CD8-positive, alpha-beta memory T cell (primary cell): ENCODE data around the gene FOXM1. TPM values are rescaled to one million over a fixed set of nuclear protein-coding genes. Genes with fewer than 3 reads are reported as not detected.

ENCODE experiments used
- CTCF ChIA-PET: fragments of 350-600 bp; sonication (Branson Sonifier 250); formaldehyde crosslinking; loops from one replicate; lab custom pipeline; 2021; ENCODE audit warnings: antibody characterized with exemption; lab: Charles Lee
- POLR2A ChIA-PET: fragments of 350-600 bp; sonication (Branson Sonifier 250); formaldehyde crosslinking; loops from one replicate; lab custom pipeline; 2021; ENCODE audit warnings: antibody characterized with exemption; lab: Charles Lee
- DNase-seq, 5 donors: peaks; one replicate each; pipeline versions ENCODE4 v3.0.0 to v3.0.0-alpha.2; 2020 to 2022; ENCODE audit warnings: mixed read lengths in 1 of 5
- H3K27ac ChIP-seq: one replicate; pipeline ENCODE4 v1.7.0; 2013; ENCODE audit warnings: low read depth, mild to moderate bottlenecking, low read length, moderate library complexity
- H3K27me3 ChIP-seq: 2 replicates; pipeline ENCODE4 v1.7.0; 2013; ENCODE audit warnings: low read length, mild to moderate bottlenecking; ENCODE audit not compliant: insufficient read depth, poor library complexity, severe bottlenecking
- H3K36me3 ChIP-seq: 2 replicates; pipeline ENCODE4 v1.7.0; 2013; ENCODE audit warnings: mild to moderate bottlenecking, low read length, moderate library complexity; ENCODE audit not compliant: insufficient read depth
- H3K4me1 ChIP-seq: 2 replicates; pipeline ENCODE4 v1.7.0; 2013; ENCODE audit warnings: mild to moderate bottlenecking, low read length, moderate library complexity; ENCODE audit not compliant: insufficient read depth
- H3K4me3 ChIP-seq: 2 replicates; pipeline ENCODE4 v1.7.0; 2013; ENCODE audit warnings: mild to moderate bottlenecking, low read length
- H3K9me3 ChIP-seq: 2 replicates; pipeline ENCODE4 v1.7.0; 2013; ENCODE audit warnings: mild to moderate bottlenecking, low read length
- H3K27ac Mint-ChIP-seq, 8 donors: one replicate each; pipeline ENCODE4 v1.8.0; 2020 to 2021; ENCODE audit warnings: mixed read lengths in 8 of 8, mild to moderate bottlenecking in 6 of 8, inconsistent platforms in 3 of 8, moderate library complexity in 3 of 8
- H3K27me3 Mint-ChIP-seq, 2 donors: one replicate each; pipeline ENCODE4 v1.8.0; 2020 to 2021; ENCODE audit warnings: mixed read lengths in 2 of 2, mild to moderate bottlenecking in 1 of 2, moderate library complexity in 1 of 2
- H3K36me3 Mint-ChIP-seq, 3 donors: one replicate each; pipeline ENCODE4 v1.8.0; 2020 to 2021; ENCODE audit warnings: mixed read lengths in 3 of 3, inconsistent platforms in 1 of 3, mild to moderate bottlenecking in 1 of 3
- H3K4me1 Mint-ChIP-seq, 3 donors: one replicate each; pipeline ENCODE4 v1.8.0; 2020 to 2021; ENCODE audit warnings: mixed read lengths in 3 of 3, inconsistent platforms in 1 of 3, mild to moderate bottlenecking in 1 of 3
- H3K4me3 Mint-ChIP-seq, 7 donors: one replicate each; pipeline ENCODE4 v1.8.0; 2020 to 2021; ENCODE audit warnings: mixed read lengths in 7 of 7, mild to moderate bottlenecking in 6 of 7, moderate library complexity in 4 of 7, inconsistent platforms in 2 of 7
- H3K9me3 Mint-ChIP-seq, 5 donors: one replicate each; pipeline ENCODE4 v1.8.0; 2020 to 2022; ENCODE audit warnings: mixed read lengths in 5 of 5, mild to moderate bottlenecking in 3 of 5, moderate library complexity in 2 of 5, inconsistent platforms in 1 of 5
- polyA plus RNA-seq: library from polyadenylated mRNA; unstranded; fragments of 300-500 nt; fragmentation: Illumina TruSeq; gene quantifications from one replicate; pipeline ENCODE4 v1.2.3, GENCODE V29; 2021
- total RNA-seq, 2 experiments: library from RNA; stranded (reverse); gene quantifications; one replicate each; pipeline ENCODE4 v1.2.3, GENCODE V29; 2021

FOXM1 gene
- total and polyA plus RNA-seq, 3 experiments from 2014 or later, result 0.15 to 67.5 (median 66.2) TPM

GRCh38 chr12:2858944-2859421 lies 18.0 kb downstream of the FOXM1 start:
- Mint-ChIP-seq H3K36me3 (peaks cover 0 to 47% (median 4%) of the 10 kb centered on the region in 3 donors), H3K4me3 (no peak overlapping the region), H3K4me1 (no peaks in the 10 kb centered on the region), H3K27me3 (no peaks in the 10 kb centered on the region), H3K27ac (peak overlapping the region in 1 of 8 donors; percentile 43), H3K9me3 (no peaks in the 10 kb centered on the region)
- Histone ChIP-seq H3K9me3 (no peaks in the 10 kb centered on the region), H3K4me1 (no peaks in the 10 kb centered on the region), H3K4me3 (no peak overlapping the region), H3K27ac (no peak overlapping the region), H3K36me3 (no peaks in the 10 kb centered on the region), H3K27me3 (no peaks in the 10 kb centered on the region)
- ChIA-PET POLR2A (no interaction called here), CTCF (no interaction called here)
- DNase-seq, result no peak

GRCh38 chr12:2858334-2858733 lies 18.6 kb downstream of the FOXM1 start:
- H3K36me3 ChIP-seq, result no peaks in the 10 kb centered on the region
- Mint-ChIP-seq H3K27me3 (no peaks in the 10 kb centered on the region), H3K4me3 (no peak overlapping the region), H3K27ac (peak overlapping the region in 3 of 8 donors; percentile 9 to 91 (median 15)), H3K4me1 (no peaks in the 10 kb centered on the region), H3K9me3 (no peaks in the 10 kb centered on the region), H3K36me3 (peaks cover 0 to 48% (median 4%) of the 10 kb centered on the region in 3 donors)
- no peaks in the 10 kb centered on the region for H3K4me1 ChIP-seq
- no peak for DNase-seq
- no peak overlapping the region for H3K4me3 ChIP-seq
- ChIA-PET POLR2A (no interaction called here), CTCF (no interaction called here)
- no peaks in the 10 kb centered on the region for H3K9me3 ChIP-seq
- H3K27me3 ChIP-seq, result no peaks in the 10 kb centered on the region
- no peak overlapping the region for H3K27ac ChIP-seq

DNA sequence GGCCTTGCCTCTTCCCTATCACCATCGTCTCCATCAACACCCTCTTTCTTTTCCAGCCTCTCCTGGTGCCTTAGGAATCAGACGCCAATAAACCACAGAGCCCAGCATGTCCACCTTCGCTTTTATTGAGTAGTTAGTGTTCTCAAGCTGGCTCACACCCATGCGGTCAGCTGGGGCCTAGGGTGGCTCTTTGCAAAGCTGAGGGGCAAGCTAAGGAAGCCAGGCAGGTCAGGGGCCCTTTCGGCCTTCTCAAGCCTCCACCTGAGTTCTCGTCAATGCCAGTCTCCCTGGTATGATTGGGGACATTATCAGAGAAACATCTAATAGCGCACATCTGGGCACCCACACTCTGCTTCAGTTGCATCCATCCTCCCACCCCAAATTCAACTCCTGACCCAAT lies 19.4 kb downstream of the FOXM1 start:
- H3K36me3 ChIP-seq, result no peaks in the 10 kb centered on the region
- H3K9me3 ChIP-seq, result no peaks in the 10 kb centered on the region
- ChIA-PET POLR2A (no interaction called here), CTCF (interaction anchor here (0.9 kb wide), 1 partner anchor 18 kb away, joined by 3 read pairs; no protein-coding TSS in a partner anchor)
- H3K4me3 ChIP-seq, result no peak overlapping the region
- no peak for DNase-seq
- Mint-ChIP-seq H3K9me3 (no peaks in the 10 kb centered on the region), H3K27me3 (no peaks in the 10 kb centered on the region), H3K4me3 (no peak overlapping the region), H3K4me1 (no peaks in the 10 kb centered on the region), H3K27ac (peak overlapping the region in 1 of 8 donors; percentile 17), H3K36me3 (peaks cover 0 to 50% (median 4%) of the 10 kb centered on the region in 3 donors)
- H3K27ac ChIP-seq, result no peak overlapping the region
- no peaks in the 10 kb centered on the region for H3K4me1 ChIP-seq
- no peaks in the 10 kb centered on the region for H3K27me3 ChIP-seq

DNA sequence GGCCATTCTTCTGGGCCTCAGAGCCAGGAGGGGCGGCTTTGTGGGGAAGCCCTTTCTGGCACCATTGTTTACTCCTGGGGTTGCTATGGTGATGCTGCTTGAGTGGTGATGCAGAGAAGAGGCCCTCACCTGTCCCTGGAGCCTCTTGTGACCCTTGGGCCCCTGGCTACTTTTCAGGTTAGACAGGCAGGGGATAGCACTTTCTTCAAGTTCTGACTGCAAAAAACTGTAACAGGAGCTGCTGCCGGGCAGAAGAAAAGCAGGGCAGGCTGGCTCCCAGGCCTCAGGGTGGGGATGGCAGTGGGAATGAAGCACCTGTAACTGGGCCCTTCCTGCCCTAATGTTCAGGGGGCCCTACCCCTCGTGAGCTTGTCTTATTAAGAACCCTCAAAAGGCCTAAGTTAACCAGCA lies 19.9 kb downstream of the FOXM1 start, which contains the start of gene TEX52:
TSS of gene TEX52 (minus strand) at position 19 of the 411 bp plus-strand sequence. CDS start at position 6, 13 bp downstream.
- CTCF ChIA-PET, result interaction anchor here (0.9 kb wide), 1 partner anchor 19 kb away, joined by 3 read pairs; no protein-coding TSS in a partner anchor
- Mint-ChIP-seq H3K27me3 (no peaks in the 10 kb centered on the region), H3K27ac (peak within 1 kb of the TSS in 5 of 8 donors; percentile 23 to 63 (median 32)), H3K4me3 (no peak within 1 kb of the TSS), H3K4me1 (no peaks in the 10 kb centered on the region), H3K9me3 (no peaks in the 10 kb centered on the region), H3K36me3 (peaks cover 0 to 52% (median 5%) of the 10 kb centered on the region in 3 donors)
- H3K27ac ChIP-seq, result no peak within 1 kb of the TSS
- H3K4me1 ChIP-seq, result no peaks in the 10 kb centered on the region
- no peak for DNase-seq
- H3K36me3 ChIP-seq, result no peaks in the 10 kb centered on the region
- POLR2A ChIA-PET, result no interaction called here
- no peaks in the 10 kb centered on the region for H3K27me3 ChIP-seq
- H3K4me3 ChIP-seq, result no peak within 1 kb of the TSS
- H3K9me3 ChIP-seq, result no peaks in the 10 kb centered on the region

- Mint-ChIP-seq H3K4me3 (no peak overlapping the region), H3K27ac (peak overlapping the region in 5 of 8 donors; percentile 23 to 63 (median 32))
- POLR2A ChIA-PET, result no interaction called here
Measured at GRCh38 chr12:2856051-2856450, 20.9 kb downstream of the FOXM1 start.

DNA sequence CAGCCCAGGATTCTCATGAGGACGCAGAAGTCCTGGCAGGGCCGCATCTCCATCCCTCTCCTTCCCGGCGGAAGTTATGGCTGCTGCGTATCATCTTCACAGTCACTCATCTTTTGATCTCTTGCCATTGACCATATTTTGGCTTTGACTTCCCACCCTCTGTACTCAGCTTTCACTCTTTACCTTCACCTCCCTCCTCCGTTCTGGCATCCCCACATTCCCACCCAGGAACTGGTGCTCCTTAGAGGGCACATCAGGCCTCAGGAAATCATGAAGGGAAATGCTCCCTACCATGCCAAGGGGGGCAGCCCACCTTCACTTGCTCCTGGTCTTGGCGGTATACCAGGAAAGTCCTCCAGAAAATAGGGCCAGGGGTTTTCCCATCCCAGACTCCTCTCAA lies 21.4 kb downstream of the FOXM1 start:
- Histone ChIP-seq H3K9me3 (no peaks in the 10 kb centered on the region), H3K27me3 (no peaks in the 10 kb centered on the region), H3K36me3 (no peaks in the 10 kb centered on the region), H3K4me3 (no peak overlapping the region), H3K27ac (no peak overlapping the region), H3K4me1 (no peaks in the 10 kb centered on the region)
- Mint-ChIP-seq H3K36me3 (peaks cover 0 to 55% (median 8%) of the 10 kb centered on the region in 3 donors), H3K27me3 (no peaks in the 10 kb centered on the region), H3K4me1 (no peaks in the 10 kb centered on the region), H3K9me3 (no peaks in the 10 kb centered on the region), H3K27ac (peak overlapping the region in 1 of 8 donors; percentile 57), H3K4me3 (no peak overlapping the region)
- ChIA-PET POLR2A (no interaction called here), CTCF (no interaction called here)
- DNase-seq, result no peak

More at GRCh38 chr12:2856051-2856450, 20.9 kb downstream of the FOXM1 start:
- no peaks in the 10 kb centered on the region for H3K27me3 ChIP-seq
- H3K27ac ChIP-seq, result no peak overlapping the region
- H3K9me3 ChIP-seq, result no peaks in the 10 kb centered on the region
- no peaks in the 10 kb centered on the region for H3K27me3 Mint-ChIP-seq
- H3K36me3 ChIP-seq, result no peaks in the 10 kb centered on the region
- no peak for DNase-seq
- H3K4me3 ChIP-seq, result no peak overlapping the region
- H3K36me3 Mint-ChIP-seq, result peaks cover 0 to 54% (median 8%) of the 10 kb centered on the region in 3 donors
- H3K4me1 ChIP-seq, result no peaks in the 10 kb centered on the region
- no peaks in the 10 kb centered on the region for H3K4me1 Mint-ChIP-seq
- CTCF ChIA-PET, result no interaction called here
- no peaks in the 10 kb centered on the region for H3K9me3 Mint-ChIP-seq

GRCh38 chr12:2854669-2855453 lies 22.1 kb downstream of the FOXM1 start:
- no peaks in the 10 kb centered on the region for H3K27me3 ChIP-seq
- Mint-ChIP-seq H3K27ac (peak overlapping the region in 1 of 8 donors; percentile 75), H3K27me3 (no peaks in the 10 kb centered on the region), H3K4me1 (no peaks in the 10 kb centered on the region), H3K9me3 (no peaks in the 10 kb centered on the region), H3K36me3 (peaks cover 0 to 56% (median 8%) of the 10 kb centered on the region in 3 donors), H3K4me3 (no peak overlapping the region)
- no peaks in the 10 kb centered on the region for H3K9me3 ChIP-seq
- DNase-seq, result no peak
- H3K36me3 ChIP-seq, result no peaks in the 10 kb centered on the region
- H3K4me1 ChIP-seq, result no peaks in the 10 kb centered on the region
- ChIA-PET CTCF (interaction anchor here (1.3 kb wide), 1 partner anchor 17 kb away, joined by 3 read pairs; no protein-coding TSS in a partner anchor), POLR2A (no interaction called here)
- no peak overlapping the region for H3K27ac ChIP-seq
- H3K4me3 ChIP-seq, result no peak overlapping the region

GRCh38 chr12:2853626-2854025 lies 23.3 kb downstream of the FOXM1 start:
- H3K4me3 Mint-ChIP-seq, result no peak overlapping the region
- H3K27ac ChIP-seq, result no peak overlapping the region
- DNase-seq, result peak in 3 of 5 donors; percentile 7 to 17 (median 12)
- no peaks in the 10 kb centered on the region for H3K27me3 Mint-ChIP-seq
- H3K27me3 ChIP-seq, result no peaks in the 10 kb centered on the region
- ChIA-PET POLR2A (no interaction called here), CTCF (interaction anchor here (1.3 kb wide), 1 partner anchor 16 kb away, joined by 3 read pairs; no protein-coding TSS in a partner anchor)
- no peak overlapping the region for H3K4me3 ChIP-seq
- no peaks in the 10 kb centered on the region for H3K36me3 ChIP-seq
- H3K9me3 ChIP-seq, result no peaks in the 10 kb centered on the region
- H3K9me3 Mint-ChIP-seq, result no peaks in the 10 kb centered on the region
- no peak overlapping the region for H3K27ac Mint-ChIP-seq
- H3K4me1 Mint-ChIP-seq, result no peaks in the 10 kb centered on the region
- H3K36me3 Mint-ChIP-seq, result peaks cover 0 to 64% (median 10%) of the 10 kb centered on the region in 3 donors
- no peaks in the 10 kb centered on the region for H3K4me1 ChIP-seq
